Lung microvascular endothelial cell (primary cell): ENCODE results near the gene WASF2. TPM values are rescaled to one million over a fixed set of nuclear protein-coding genes. Genes with fewer than 3 reads are reported as not detected.
"Not testable (repeated sequence)": the region's sequence is repeated elsewhere in the genome, so short reads cannot be mapped to it uniquely, and the experiment has no call there.

Source experiments
- DNase-seq, 2 donors: peaks; one replicate each; pipeline versions ENCODE4 v3.0.0 to v3.0.0-alpha.2; 2010; ENCODE audit warnings: low read depth in 2 of 2
- total RNA-seq: library from RNA; depleted of rRNA; stranded (reverse); fragments of >200 nt; gene quantifications from 2 replicates; pipeline ENCODE4 v1.2.1, GENCODE V29; 2014

WASF2 gene
- total RNA-seq, 1 donor from 2014 or later: 34.7 TPM

DNA sequence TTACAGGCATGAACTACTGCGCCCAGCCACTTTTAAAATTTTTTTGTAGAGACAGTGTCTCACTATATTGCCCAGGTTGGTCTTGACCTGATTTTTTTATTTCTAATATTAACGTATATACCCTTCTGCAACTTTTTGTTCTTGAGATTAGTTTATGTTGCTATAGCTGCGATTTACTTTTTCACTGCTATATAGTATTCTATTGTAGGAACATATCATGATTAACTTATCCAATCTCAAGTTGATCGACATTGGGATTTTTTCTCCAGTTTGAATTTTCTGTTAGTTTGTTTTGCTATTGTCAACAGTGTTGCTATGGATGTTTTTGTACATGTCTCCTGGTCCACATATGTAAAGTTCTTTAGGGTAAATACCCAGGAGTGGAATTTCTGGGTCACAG, 35.4 kb downstream of the WASF2 start:
- DNase-seq: no peak

GRCh38 chr1:27451343-27451742, 38.6 kb downstream of the WASF2 start:
- peak in 1 of 2 donors; percentile 39 for DNase-seq

DNA sequence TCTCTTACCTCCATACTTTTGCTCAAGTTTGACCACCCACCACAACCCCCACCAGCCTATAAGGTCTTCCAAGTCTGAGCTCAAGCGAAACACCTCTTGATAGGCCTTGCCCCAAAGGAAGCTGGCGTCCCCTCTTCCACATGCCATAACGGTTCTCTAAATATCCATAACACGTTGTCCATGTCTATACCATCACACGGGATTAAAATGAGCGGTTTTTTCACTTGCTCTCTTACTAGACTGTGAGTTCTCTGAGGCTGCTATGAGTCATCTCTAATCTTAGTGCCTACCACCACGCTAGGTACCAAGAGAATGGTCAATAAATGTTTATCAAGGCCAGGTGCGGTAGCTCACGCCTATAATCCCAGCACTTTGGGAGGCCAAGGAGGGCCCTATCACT, 41.0 kb downstream of the WASF2 start:
- no peak for DNase-seq

GRCh38 chr1:27447883-27448282, 42.1 kb downstream of the WASF2 start:
- no peak for DNase-seq

DNA sequence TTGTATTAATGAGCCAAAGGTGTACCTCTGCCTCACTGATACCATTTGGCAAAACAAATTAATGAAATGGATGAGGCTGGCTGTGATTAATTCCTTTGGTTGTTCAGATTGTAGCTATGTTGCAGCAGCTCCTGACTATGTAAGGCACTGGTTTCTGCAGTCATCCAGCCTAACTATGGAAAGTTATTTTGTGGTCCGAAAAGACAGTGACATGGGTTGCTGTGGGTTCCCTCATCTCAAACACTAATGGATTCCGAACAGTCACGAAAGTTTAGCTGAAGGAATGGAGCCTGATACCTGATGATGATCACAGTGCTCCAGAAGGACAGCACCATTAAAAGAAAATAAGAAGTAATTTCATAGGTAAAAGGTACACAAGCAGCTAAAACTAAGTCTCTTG, 42.6 kb downstream of the WASF2 start:
- no peak for DNase-seq

GRCh38 chr1:27446496-27447020, 43.4 kb downstream of the WASF2 start:
- DNase-seq: no peak

DNA sequence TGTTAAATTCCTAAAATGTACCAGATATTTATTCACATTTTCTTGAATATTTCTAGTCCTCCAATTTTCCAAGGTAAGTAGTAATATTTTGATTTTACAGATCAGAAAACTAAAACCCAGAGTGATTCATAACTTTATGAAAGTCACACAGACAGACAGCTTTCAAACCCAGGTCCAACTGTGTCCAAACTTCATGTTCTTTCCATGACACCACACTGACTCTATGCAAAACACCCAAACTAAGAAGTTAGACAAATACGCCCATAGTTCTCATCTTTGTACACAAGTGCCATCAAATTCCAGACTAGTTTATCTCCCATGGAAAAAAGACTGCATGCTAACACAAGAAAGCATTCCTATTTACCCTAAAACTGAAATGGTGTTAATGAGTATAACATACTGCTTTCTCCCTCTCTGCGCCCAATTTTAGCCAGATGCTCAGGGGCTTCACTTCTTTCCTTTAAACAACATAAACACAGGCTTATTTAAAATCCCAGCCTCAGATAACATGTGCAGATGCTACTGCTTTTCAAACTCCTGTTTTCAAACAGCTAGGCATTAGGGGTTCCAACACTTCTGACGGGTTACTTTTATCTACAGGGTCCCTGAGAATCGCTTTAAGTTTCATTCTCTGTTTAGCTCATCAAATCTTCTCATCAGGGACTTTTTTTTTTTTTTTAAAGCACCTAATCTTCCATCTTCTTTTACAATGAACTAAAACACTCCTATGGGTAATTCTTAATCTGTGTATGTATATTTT, 44.6 kb downstream of the WASF2 start:
- no peak for DNase-seq

DNA sequence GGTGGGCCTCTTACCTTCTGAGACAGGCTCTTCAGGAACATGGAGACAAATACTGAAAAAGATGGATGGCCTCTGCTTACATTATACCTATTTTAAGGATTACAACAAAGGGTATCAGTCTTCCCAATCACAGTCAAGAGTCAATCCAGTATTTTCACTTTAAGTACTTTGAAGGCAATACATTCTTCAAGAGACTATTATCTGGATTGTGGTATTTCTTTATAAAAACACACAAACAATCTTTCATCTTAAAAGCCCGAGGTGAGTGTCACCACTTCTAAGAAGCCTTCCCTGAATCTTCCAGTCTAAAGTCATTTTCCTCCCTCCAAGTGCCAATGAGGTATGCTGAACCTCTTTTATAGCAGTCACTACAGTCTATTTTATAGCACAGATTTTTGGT, 45.3 kb downstream of the WASF2 start:
- DNase-seq: no peak

GRCh38 chr1:27439150-27439549, 50.8 kb downstream of the WASF2 start:
- no peak for DNase-seq

DNA sequence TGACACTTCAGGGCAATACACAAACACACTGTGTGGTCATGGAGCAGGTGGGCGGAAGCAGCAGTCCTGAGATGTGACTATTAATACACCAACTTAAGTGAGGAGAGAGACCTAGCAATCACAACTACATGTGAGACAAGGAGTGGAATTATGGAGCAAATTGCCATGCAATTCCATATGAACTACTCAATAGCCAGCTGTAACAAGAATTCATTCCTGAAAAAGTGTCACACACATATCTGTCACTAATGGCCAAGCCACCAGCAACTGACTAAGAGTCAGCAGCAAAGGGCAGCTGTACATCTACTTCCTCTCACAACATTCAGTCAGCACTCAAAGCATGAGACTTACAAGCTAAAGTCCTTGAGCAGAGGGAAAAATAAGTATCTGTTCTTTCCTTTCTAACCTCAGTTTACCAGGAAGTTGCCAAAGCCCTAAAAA, 51.3 kb downstream of the WASF2 start:
- peak; percentile 17 to 25 for DNase-seq

- DNase-seq: peak; percentile 17 to 79
Measured at GRCh38 chr1:27436204-27437159, 53.5 kb downstream of the WASF2 start.

DNA sequence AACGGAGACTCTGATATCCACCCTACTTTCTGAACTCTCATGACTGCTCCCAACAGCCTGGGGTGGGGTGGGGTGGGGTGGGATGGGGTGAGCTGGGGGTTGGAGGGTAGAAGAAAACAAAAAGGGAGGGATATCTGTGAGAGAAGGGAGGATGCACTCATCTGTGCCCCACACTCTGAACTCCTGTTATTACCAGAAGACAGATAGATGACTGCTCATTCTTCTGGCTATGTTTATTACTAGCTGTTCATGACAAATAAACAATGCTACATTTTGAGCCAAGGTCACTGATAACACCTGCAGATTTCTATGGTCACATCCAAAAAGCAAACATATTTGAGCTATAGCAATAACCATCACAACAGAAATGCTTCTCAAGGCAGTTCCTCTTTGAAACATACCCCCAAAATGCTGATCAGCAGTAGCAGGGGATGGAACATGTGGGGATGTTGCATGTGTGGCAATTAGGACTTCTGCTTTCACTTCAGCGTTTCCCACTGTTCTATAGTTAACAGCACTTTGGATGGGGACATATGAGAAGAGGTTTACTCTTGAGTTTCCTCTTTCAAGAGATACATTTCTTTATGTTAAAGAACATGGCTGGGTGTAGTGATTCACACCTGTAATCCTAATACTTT, 54.3 kb downstream of the WASF2 start:
- DNase-seq: no peak

GRCh38 chr1:27433706-27434105, 56.3 kb downstream of the WASF2 start:
- no peak for DNase-seq

DNA sequence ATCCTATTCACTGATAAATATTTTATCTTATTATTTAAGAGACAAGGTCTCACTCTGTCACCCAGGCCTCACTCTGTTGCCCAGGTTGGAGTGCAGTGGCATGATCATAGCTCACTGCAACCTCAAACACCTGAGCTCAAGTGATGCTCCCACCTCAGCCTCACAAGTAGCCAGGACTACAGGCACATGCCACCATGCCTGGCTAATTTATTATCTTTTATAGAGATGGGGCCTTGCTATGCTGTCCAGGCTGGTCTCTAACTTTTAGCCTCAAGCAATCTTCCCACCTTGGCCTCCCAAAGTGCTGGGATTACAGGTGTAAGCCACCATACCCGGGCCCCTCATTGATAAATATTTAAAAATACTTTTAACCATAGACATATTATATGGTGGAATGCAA, 57.2 kb downstream of the WASF2 start:
- not testable (repeated sequence) for DNase-seq

GRCh38 chr1:27431601-27431940, 58.4 kb downstream of the WASF2 start:
- DNase-seq: no peak

GRCh38 chr1:27430903-27431600, 58.9 kb downstream of the WASF2 start:
- DNase-seq: peak; percentile 17 to 78

DNA sequence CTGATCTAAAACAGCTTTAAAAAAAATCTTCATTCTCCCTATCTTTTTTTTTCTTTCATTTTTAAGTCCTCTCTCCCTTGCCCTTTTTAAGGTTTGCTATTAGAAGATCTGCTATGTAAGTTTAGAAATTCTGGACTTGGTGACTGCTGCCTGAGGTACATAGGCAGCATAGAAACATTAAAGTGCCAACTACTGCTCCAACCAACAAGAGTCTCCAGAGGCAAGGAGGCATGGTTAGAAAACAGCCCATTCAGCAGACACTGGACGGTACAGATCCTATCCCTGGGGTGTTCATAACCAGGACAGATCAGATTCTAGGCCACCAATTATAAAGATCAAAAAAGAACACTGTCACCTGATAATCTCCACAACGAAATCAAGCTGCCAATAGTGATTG, 60.9 kb downstream of the WASF2 start:
- no peak for DNase-seq

GRCh38 chr1:27428316-27429028, 61.5 kb downstream of the WASF2 start:
- DNase-seq: peak; percentile 79 to 81

GRCh38 chr1:27427816-27428315, 62.1 kb downstream of the WASF2 start:
- no peak for DNase-seq

- DNase-seq: no peak
Measured at GRCh38 chr1:27427329-27427728, 62.6 kb downstream of the WASF2 start.
